Activated T-helper 2 cell treated with anti-CD3 and anti-CD28 coated beads, Interferon-gamma antibody, Interleukin-2, Interleukin-4, amounts not matched to agents 10 μg/mL and 5 μg/mL and 100 μg/mL, durations not matched to agents 14 hours and 24 hours and 36 hours (primary cell): ENCODE results near the gene TMOD4. TPM values are rescaled to one million over a fixed set of nuclear protein-coding genes. Genes with fewer than 3 reads are reported as not detected.

Experiments used
- DNase-seq: peaks from one replicate; pipeline ENCODE4 v3.0.0; 2021; ENCODE audit warnings: low spot score
- H3K27ac Mint-ChIP-seq: one replicate; pipeline ENCODE4 v1.8.0; 2021; ENCODE audit warnings: mixed read lengths
- H3K27me3 Mint-ChIP-seq: one replicate; pipeline ENCODE4 v1.8.0; 2021; ENCODE audit warnings: low read depth, mixed read lengths
- H3K36me3 Mint-ChIP-seq: one replicate; pipeline ENCODE4 v1.8.0; 2021; ENCODE audit warnings: low read depth, mixed read lengths
- H3K4me1 Mint-ChIP-seq: one replicate; pipeline ENCODE4 v1.8.0; 2021; ENCODE audit warnings: low read depth, mixed read lengths
- H3K4me3 Mint-ChIP-seq: one replicate; pipeline ENCODE4 v1.8.0; 2021; ENCODE audit warnings: low read depth, mild to moderate bottlenecking, moderate library complexity, mixed read lengths
- H3K9me3 Mint-ChIP-seq: one replicate; pipeline ENCODE4 v1.8.0; 2021; ENCODE audit warnings: mixed read lengths
- intact Hi-C: fragments of 100-400 bp; cut with micrococcal nuclease; formaldehyde crosslinking; loops from one replicate; pipeline ENCODE4 v1.15.1; 2023
- total RNA-seq: library from RNA; stranded (reverse); gene quantifications from 2 replicates; pipeline ENCODE4 v1.2.3, GENCODE V29; 2022

The TMOD4 gene
- total RNA-seq, 1 donor from 2014 or later = 1.0 TPM

DNA sequence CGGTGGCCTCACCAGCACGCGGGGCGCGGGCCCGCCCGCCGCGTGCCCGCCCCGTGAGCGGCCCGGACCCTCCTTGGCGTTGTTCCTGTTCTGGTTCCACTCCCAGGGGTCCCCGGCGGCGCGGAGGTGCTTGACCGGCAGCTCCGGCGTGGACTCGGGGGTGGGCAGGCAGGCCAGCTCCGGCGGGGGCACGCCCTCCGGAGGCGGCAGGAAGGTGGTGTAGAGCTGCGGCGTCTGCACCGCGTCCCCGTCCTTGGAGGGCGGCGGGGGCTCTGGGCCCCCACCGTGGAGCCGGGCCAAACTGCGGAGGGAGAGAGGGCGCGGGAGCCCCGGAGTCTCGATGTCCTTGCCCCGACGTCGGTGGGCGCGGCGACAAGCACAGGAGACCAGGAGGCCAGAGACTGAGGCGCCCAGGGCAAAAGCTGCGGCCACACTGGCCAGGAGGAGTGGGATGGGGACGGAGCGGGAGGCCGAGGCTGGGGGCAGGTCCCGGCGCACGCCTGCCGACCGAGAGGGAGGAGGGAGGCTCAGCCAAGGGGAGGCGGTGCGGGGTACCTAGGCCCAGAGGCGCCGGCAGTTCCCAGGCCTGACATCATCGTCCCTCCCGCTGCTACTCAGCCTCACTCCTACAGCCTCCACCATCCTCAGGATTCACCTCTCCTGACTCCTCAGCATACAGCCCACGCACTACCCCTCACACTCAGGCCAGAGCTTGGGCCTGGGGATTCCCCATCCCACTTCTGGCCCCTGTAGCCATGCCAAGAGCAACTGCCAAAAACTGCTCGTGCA lies 42.6 kb downstream of the TMOD4 start:
- intact Hi-C loops = no loop called here
- Mint-ChIP-seq H3K4me3 (no peak overlapping the region), H3K9me3 (no peaks in the 10 kb centered on the region), H3K27me3 (no peaks in the 10 kb centered on the region), H3K27ac (no peak overlapping the region), H3K36me3 (no peaks in the 10 kb centered on the region), H3K4me1 (peaks cover 6% of the 10 kb centered on the region)
- no peak for DNase-seq

GRCh38 chr1:151132335-151133017 lies 43.3 kb downstream of the TMOD4 start:
- Mint-ChIP-seq H3K4me3 (no peak overlapping the region), H3K36me3 (no peaks in the 10 kb centered on the region), H3K27me3 (no peaks in the 10 kb centered on the region), H3K27ac (no peak overlapping the region), H3K4me1 (peaks cover 6% of the 10 kb centered on the region), H3K9me3 (no peaks in the 10 kb centered on the region)
- no peak for DNase-seq
- intact Hi-C loops = no loop called here

DNA sequence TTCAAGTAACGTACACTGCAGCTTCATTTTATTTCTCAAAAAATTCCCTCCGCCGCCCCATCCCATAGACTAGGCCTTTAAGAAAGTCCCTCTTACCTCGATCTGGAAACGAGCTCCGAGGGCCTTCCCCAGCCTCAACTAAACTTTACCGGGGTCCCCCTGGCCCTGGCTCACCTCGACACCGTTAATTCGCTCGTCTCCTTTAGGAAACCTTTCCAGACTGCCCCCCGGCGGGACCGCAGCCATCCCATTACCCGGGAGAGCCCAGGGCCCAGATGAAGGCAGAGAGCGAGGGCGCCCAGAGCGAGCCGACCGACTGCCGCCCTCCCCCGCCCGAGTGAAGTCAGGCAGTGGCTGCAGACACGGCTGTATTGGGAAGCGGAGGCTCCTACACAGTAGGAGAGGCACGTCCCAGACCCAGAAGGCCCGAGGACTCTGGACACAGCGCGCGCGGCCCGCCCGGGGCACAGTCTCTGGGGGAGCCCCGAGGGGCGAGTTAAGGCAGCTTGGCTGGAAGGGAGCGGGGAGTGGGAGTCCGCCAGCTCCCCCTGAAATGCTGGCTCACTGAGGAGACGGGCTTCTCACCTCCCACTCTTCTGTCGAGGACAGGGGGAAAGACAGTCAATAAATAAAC lies 44.0 kb downstream of the TMOD4 start:
- H3K27me3 Mint-ChIP-seq = no peaks in the 10 kb centered on the region
- no peaks in the 10 kb centered on the region for H3K9me3 Mint-ChIP-seq
- H3K36me3 Mint-ChIP-seq = no peaks in the 10 kb centered on the region
- no peak for DNase-seq
- peak overlapping the region; percentile 60 for H3K27ac Mint-ChIP-seq
- peak overlapping the region; percentile 56 for H3K4me3 Mint-ChIP-seq
- intact Hi-C loops = loop anchor here (1.0 kb wide), 1 partner anchor 14 kb away; the partner anchor contains the start of gene SEMA6C
- H3K4me1 Mint-ChIP-seq = peaks cover 6% of the 10 kb centered on the region

- Mint-ChIP-seq H3K27ac (peak overlapping the region; percentile 60), H3K4me3 (peak overlapping the region; percentile 56), H3K27me3 (no peaks in the 10 kb centered on the region), H3K4me1 (peaks cover 6% of the 10 kb centered on the region), H3K9me3 (no peaks in the 10 kb centered on the region), H3K36me3 (no peaks in the 10 kb centered on the region)
- DNase-seq = peak; percentile 65
- intact Hi-C loops = loop anchor here (1.0 kb wide), 1 partner anchor 15 kb away; the partner anchor contains the start of gene SEMA6C
Observed at GRCh38 chr1:151130987-151131586, 44.7 kb downstream of the TMOD4 start.

- no peaks in the 10 kb centered on the region for H3K9me3 Mint-ChIP-seq
- no peaks in the 10 kb centered on the region for H3K27me3 Mint-ChIP-seq
- peaks cover 5% of the 10 kb centered on the region for H3K4me1 Mint-ChIP-seq
- intact Hi-C loops = no loop called here
- H3K36me3 Mint-ChIP-seq = peaks cover 3% of the 10 kb centered on the region
- H3K4me3 Mint-ChIP-seq = no peak overlapping the region
- no peak for DNase-seq
- H3K27ac Mint-ChIP-seq = no peak overlapping the region
Observed at GRCh38 chr1:151128800-151129199, 47.0 kb downstream of the TMOD4 start.

GRCh38 chr1:151124763-151125403 lies 50.9 kb downstream of the TMOD4 start:
- intact Hi-C loops = no loop called here
- H3K4me1 Mint-ChIP-seq = no peaks in the 10 kb centered on the region
- H3K9me3 Mint-ChIP-seq = no peaks in the 10 kb centered on the region
- no peak for DNase-seq
- no peaks in the 10 kb centered on the region for H3K27me3 Mint-ChIP-seq
- no peak overlapping the region for H3K4me3 Mint-ChIP-seq
- H3K36me3 Mint-ChIP-seq = peaks cover 3% of the 10 kb centered on the region
- H3K27ac Mint-ChIP-seq = no peak overlapping the region

Other genes with a start within 250 kb of the TMOD4 start
- 60.9 and 61.1 TPM in 2 replicates for gene SETDB1, start 249.6 kb downstream of the TMOD4 start, total RNA-seq
- 176 and 196 TPM in 2 replicates for gene CERS2, start 201.1 kb downstream of the TMOD4 start, total RNA-seq
- gene ANXA9, start 193.7 kb downstream of the TMOD4 start, total RNA-seq = 0.32 TPM in 1 of 2 replicates, not detected in the other
- 16.2 and 16.8 TPM in 2 replicates for gene MINDY1, start 169.1 kb downstream of the TMOD4 start, total RNA-seq
- gene PRUNE1, start 167.5 kb downstream of the TMOD4 start, total RNA-seq = 15.1 and 15.5 TPM in 2 replicates
- 1.5 TPM in 2 replicates for gene BNIPL, start 139.4 kb downstream of the TMOD4 start, total RNA-seq
- gene C1orf56, start 128.2 kb downstream of the TMOD4 start, total RNA-seq = 2.0 and 2.2 TPM in 2 replicates
- 176 TPM in 2 replicates for gene CDC42SE1, start 116.4 kb downstream of the TMOD4 start, total RNA-seq
- 3.7 and 3.8 TPM in 2 replicates for gene MLLT11, start 115.6 kb downstream of the TMOD4 start, total RNA-seq
- gene GABPB2, start 105.2 kb downstream of the TMOD4 start, total RNA-seq = 14.4 and 15.9 TPM in 2 replicates
- gene SEMA6C, start 29.4 kb downstream of the TMOD4 start, total RNA-seq = 1.7 and 2.0 TPM in 2 replicates
- gene TNFAIP8L2, start 19.3 kb downstream of the TMOD4 start, total RNA-seq = 24.3 and 28.7 TPM in 2 replicates
- 3.6 and 4.9 TPM in 2 replicates for gene LYSMD1, start 10.1 kb downstream of the TMOD4 start, total RNA-seq
- 82.4 and 89.1 TPM in 2 replicates for gene SCNM1, start 9.8 kb downstream of the TMOD4 start, total RNA-seq
- gene VPS72, start 14.2 kb upstream of the TMOD4 start, total RNA-seq = 80.7 and 84.5 TPM in 2 replicates
- gene PIP5K1A, start 22.6 kb upstream of the TMOD4 start, total RNA-seq = 82.2 and 83.9 TPM in 2 replicates
- gene PSMD4, start 78.8 kb upstream of the TMOD4 start, total RNA-seq = 271 and 280 TPM in 2 replicates
- 25.0 and 25.3 TPM in 2 replicates for gene ZNF687, start 106.3 kb upstream of the TMOD4 start, total RNA-seq
- gene PI4KB, start 151.4 kb upstream of the TMOD4 start, total RNA-seq = 53.6 and 57.3 TPM in 2 replicates
- gene RFX5, start 171.3 kb upstream of the TMOD4 start, total RNA-seq = 68.9 and 85.5 TPM in 2 replicates
- gene SELENBP1, start 196.7 kb upstream of the TMOD4 start, total RNA-seq = not detected in 2 replicates
- 443 and 458 TPM in 2 replicates for gene PSMB4, start 223.6 kb upstream of the TMOD4 start, total RNA-seq